ENCODE data around the gene CASK.
A peak's percentile ranks its signal among the peaks of the same experiment; 100 is the strongest.

The CASK gene

DNA sequence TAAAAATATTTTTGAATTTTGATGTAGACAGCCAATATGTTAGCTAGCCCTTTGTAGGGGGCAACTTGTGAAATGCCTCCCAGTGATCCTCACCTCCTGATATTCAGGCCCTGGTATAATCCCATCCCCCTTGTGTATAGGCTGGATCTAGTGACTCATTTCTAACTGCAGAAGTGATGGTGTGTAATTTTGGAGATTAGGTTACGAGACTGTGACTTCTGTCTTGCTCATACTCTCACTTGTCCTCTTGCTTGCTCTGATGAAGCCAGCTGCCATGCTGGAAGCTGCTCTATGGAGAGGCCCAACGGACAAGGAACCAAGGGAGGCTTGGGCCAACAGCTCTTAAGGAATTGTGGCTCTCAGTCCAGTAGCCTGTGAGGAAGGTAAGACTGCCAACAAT lies 137.7 kb downstream of the CASK start:
- Histone ChIP-seq H3K4me1 (ENCODE audit: control insufficient read depth, insufficient read depth, low read length) (no peaks in the 10 kb centered on the region), H3K27ac (ENCODE audit: low read depth, low read length) (no peak overlapping the region), H3K9me3 (ENCODE audit: control insufficient read depth, insufficient read depth, low read depth, low read length) (no peaks in the 10 kb centered on the region), H3K9ac (ENCODE audit: low read length) (no peak overlapping the region), H3K4me3 (ENCODE audit: low read depth, low read length) (no peak overlapping the region), H3K27me3 (ENCODE audit: control insufficient read depth, insufficient read depth, low read length) (no peaks in the 10 kb centered on the region), H3K36me3 (ENCODE audit: control insufficient read depth, insufficient read depth, low read length) (peaks cover 11% of the 10 kb centered on the region)

DNA sequence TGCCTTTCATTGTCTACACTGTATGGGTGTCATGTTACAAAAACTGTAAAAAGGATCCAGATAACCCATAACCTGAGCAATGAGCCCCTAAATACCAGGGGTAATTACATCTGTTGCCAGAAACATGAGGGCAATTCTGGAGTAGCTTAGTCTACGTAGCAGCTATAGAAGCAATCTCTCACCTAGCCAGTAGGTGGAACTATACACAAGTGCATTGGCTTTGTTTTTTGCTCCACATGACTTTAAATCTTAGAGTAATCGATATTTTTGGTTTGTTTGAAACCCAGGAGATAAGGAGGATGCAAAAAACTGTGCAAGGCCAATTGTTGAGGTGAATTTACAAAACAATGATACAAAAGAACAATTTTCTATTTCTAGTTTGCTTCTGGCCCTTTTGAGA lies 141.9 kb downstream of the CASK start:
- H3K27me3 ChIP-seq (ENCODE audit: control insufficient read depth, insufficient read depth, low read length): no peaks in the 10 kb centered on the region

DNA sequence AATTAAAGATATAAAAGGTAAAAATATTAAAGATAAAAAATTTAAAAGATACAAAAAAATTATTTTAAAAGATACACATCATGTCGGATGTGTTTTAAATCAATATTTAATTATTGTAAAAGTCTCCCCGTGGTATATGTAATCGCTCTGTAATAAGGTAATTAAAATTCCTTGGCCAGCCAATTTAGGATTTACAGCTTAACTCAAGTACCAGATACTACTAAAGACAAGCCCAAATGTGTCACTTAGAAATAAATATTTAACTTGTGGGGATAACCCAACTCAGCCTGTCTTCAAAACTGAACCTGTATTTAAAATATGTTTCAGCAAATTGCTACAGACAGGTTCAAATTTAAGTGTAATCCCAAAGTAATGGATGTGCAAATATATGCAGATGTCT lies 143.4 kb downstream of the CASK start:
- no peak overlapping the region for H3K9ac ChIP-seq (ENCODE audit: low read length)
- H3K27me3 ChIP-seq (ENCODE audit: control insufficient read depth, insufficient read depth, low read length): no peaks in the 10 kb centered on the region
- no peak overlapping the region for H3K4me3 ChIP-seq (ENCODE audit: low read depth, low read length)
- no peak overlapping the region for H3K27ac ChIP-seq (ENCODE audit: low read depth, low read length)
- no peaks in the 10 kb centered on the region for H3K4me1 ChIP-seq (ENCODE audit: control insufficient read depth, insufficient read depth, low read length)
- H3K9me3 ChIP-seq (ENCODE audit: control insufficient read depth, insufficient read depth, low read depth, low read length): 0 out of 2 replicates have a peak, but pooled peaks cover 3% of the 10 kb centered on the region
- H3K36me3 ChIP-seq (ENCODE audit: control insufficient read depth, insufficient read depth, low read length): no peaks in the 10 kb centered on the region

More for the DNA sequence above, 141.9 kb downstream of the CASK start:
- no peak overlapping the region for H3K27ac ChIP-seq (ENCODE audit: low read depth, low read length)
- no peak overlapping the region for H3K4me3 ChIP-seq (ENCODE audit: low read depth, low read length)
- H3K4me1 ChIP-seq (ENCODE audit: control insufficient read depth, insufficient read depth, low read length): no peaks in the 10 kb centered on the region
- no peak overlapping the region for H3K9ac ChIP-seq (ENCODE audit: low read length)
- H3K36me3 ChIP-seq (ENCODE audit: control insufficient read depth, insufficient read depth, low read length): peaks cover 10% of the 10 kb centered on the region
- 0 out of 2 replicates have a peak, but pooled peaks cover under 1% of the 10 kb centered on the region for H3K9me3 ChIP-seq (ENCODE audit: control insufficient read depth, insufficient read depth, low read depth, low read length)

DNA sequence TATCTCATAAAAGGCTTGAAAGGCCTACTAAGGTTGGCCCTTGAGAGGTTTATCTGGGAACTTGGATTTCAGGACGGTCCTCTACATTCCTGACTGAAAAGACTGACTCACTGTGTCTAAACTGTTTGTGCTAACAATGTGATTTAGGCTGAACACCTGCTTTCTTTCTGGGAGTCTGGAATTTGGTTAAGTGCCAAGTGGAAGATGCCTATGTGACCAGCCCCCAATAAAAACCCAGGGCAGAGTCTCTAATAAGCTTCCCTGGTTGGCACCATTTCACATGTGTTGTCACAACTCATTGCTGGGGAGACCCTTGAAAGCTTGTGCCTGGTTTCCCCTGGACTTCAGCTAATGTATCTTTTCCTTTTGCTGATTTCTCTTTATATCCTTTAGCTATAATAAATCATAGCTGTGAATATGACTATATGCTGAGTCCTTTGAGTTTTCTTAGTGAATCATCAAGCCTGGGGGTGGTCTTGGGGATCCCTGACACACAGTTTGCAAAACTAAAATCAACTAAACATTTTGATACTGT lies 144.3 kb downstream of the CASK start:
- Histone ChIP-seq H3K27ac (ENCODE audit: low read depth, low read length) (no peak overlapping the region), H3K4me3 (ENCODE audit: low read depth, low read length) (no peak overlapping the region)

DNA sequence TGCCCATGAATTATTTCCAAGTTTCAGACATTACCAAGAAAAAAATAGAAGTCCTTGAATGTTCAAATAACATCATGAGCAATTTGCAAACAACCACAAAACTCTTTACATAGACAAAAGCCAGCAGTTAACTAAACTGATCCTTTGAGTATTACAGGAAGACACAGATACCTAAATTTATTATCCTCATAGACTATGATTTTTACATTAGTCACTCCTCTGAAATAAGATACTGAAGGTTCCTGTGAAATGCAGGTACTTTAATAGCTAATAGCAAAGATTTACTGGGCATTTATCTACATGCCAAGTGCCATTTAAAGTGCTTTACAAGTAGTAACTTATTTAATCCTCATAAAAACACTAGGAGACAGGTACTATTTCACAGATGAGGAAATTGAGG lies 161.7 kb downstream of the CASK start:
- H3K4me1 ChIP-seq (ENCODE audit: control insufficient read depth, insufficient read depth, low read length): peaks cover 9% of the 10 kb centered on the region
- H3K27me3 ChIP-seq (ENCODE audit: control insufficient read depth, insufficient read depth, low read length): no peaks in the 10 kb centered on the region
- no peak overlapping the region for H3K9ac ChIP-seq (ENCODE audit: low read length)
- H3K27ac ChIP-seq (ENCODE audit: low read depth, low read length): no peak overlapping the region
- H3K9me3 ChIP-seq (ENCODE audit: control insufficient read depth, insufficient read depth, low read depth, low read length): no peaks in the 10 kb centered on the region
- no peak overlapping the region for H3K4me3 ChIP-seq (ENCODE audit: low read depth, low read length)
- no peaks in the 10 kb centered on the region for H3K36me3 ChIP-seq (ENCODE audit: control insufficient read depth, insufficient read depth, low read length)

More for the DNA sequence above, 144.3 kb downstream of the CASK start:
- no peaks in the 10 kb centered on the region for H3K36me3 ChIP-seq (ENCODE audit: control insufficient read depth, insufficient read depth, low read length)
- H3K9me3 ChIP-seq (ENCODE audit: control insufficient read depth, insufficient read depth, low read depth, low read length): 0 out of 2 replicates have a peak, but pooled peaks cover 3% of the 10 kb centered on the region
- no peak overlapping the region for H3K9ac ChIP-seq (ENCODE audit: low read length)
- H3K4me1 ChIP-seq (ENCODE audit: control insufficient read depth, insufficient read depth, low read length): no peaks in the 10 kb centered on the region
- H3K27me3 ChIP-seq (ENCODE audit: control insufficient read depth, insufficient read depth, low read length): no peaks in the 10 kb centered on the region

DNA sequence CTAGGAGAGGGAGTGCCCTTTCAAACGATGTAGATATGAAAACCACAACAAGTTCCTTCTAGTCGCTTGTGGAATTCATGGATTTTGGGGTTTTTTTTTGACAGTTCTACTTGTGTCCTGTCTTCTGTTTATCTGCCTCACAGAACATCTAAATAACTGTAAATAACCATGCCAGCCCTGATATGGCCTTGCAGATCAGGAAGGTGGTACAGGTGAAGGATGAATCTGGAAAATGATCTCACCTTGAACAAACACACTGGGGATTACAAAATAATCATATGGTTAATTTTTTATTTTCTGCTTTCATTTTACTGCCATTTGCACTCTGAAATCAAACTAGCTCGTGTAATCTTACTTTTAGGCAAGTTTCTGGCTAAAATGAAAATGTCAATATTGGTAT lies 162.2 kb downstream of the CASK start:
- Histone ChIP-seq H3K36me3 (ENCODE audit: control insufficient read depth, insufficient read depth, low read length) (no peaks in the 10 kb centered on the region), H3K4me3 (ENCODE audit: low read depth, low read length) (no peak overlapping the region), H3K9me3 (ENCODE audit: control insufficient read depth, insufficient read depth, low read depth, low read length) (no peaks in the 10 kb centered on the region), H3K27me3 (ENCODE audit: control insufficient read depth, insufficient read depth, low read length) (no peaks in the 10 kb centered on the region), H3K4me1 (ENCODE audit: control insufficient read depth, insufficient read depth, low read length) (peaks cover 9% of the 10 kb centered on the region), H3K9ac (ENCODE audit: low read length) (no peak overlapping the region), H3K27ac (ENCODE audit: low read depth, low read length) (no peak overlapping the region)

DNA sequence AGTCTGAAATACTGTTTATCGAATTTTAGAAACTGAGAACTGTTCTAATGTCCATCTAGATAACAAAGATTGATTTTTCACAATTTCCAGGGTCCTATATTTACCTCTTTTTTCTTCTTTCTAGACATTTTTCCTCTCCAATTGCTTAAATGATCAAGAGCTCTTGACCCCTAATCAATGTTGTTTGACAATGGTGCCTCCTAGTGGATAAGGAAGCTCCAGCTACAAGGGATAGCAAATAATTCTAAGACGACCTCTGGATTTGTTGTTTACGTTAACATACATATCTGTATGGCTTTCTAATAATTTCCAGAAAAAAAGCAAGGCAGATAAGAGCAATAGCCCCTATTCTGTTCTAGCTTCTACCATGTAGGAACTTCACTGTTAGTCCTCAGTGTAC lies 163.5 kb downstream of the CASK start:
- H3K4me3 ChIP-seq (ENCODE audit: low read depth, low read length): no peak overlapping the region
- peaks cover 9% of the 10 kb centered on the region for H3K4me1 ChIP-seq (ENCODE audit: control insufficient read depth, insufficient read depth, low read length)
- no peak overlapping the region for H3K9ac ChIP-seq (ENCODE audit: low read length)
- H3K9me3 ChIP-seq (ENCODE audit: control insufficient read depth, insufficient read depth, low read depth, low read length): no peaks in the 10 kb centered on the region
- no peaks in the 10 kb centered on the region for H3K36me3 ChIP-seq (ENCODE audit: control insufficient read depth, insufficient read depth, low read length)
- H3K27ac ChIP-seq (ENCODE audit: low read depth, low read length): no peak overlapping the region
- H3K27me3 ChIP-seq (ENCODE audit: control insufficient read depth, insufficient read depth, low read length): no peaks in the 10 kb centered on the region

DNA sequence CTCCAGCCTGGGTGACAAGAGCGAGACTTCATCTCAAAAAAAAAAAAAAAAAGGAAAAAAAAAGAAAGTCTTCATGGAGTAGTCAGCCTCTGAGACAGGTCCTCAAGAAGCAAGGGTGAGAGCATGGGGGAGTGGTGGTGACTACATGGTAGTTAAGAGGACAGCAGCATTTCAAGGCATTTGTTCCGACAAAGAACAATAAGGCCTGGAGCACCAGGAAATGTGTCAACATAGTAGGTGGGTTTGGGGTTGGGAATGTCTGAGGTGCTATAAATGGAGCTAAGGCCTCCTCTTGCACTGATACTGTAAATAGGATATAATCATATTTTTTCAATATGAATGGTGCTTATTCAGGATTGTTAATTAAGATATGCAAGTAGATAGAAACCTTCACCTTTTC lies 165.0 kb downstream of the CASK start:
- Histone ChIP-seq H3K4me1 (ENCODE audit: control insufficient read depth, insufficient read depth, low read length) (peaks cover 9% of the 10 kb centered on the region), H3K27ac (ENCODE audit: low read depth, low read length) (no peak overlapping the region), H3K27me3 (ENCODE audit: control insufficient read depth, insufficient read depth, low read length) (no peaks in the 10 kb centered on the region), H3K36me3 (ENCODE audit: control insufficient read depth, insufficient read depth, low read length) (no peaks in the 10 kb centered on the region), H3K9me3 (ENCODE audit: control insufficient read depth, insufficient read depth, low read depth, low read length) (no peaks in the 10 kb centered on the region), H3K4me3 (ENCODE audit: low read depth, low read length) (no peak overlapping the region), H3K9ac (ENCODE audit: low read length) (no peak overlapping the region)

DNA sequence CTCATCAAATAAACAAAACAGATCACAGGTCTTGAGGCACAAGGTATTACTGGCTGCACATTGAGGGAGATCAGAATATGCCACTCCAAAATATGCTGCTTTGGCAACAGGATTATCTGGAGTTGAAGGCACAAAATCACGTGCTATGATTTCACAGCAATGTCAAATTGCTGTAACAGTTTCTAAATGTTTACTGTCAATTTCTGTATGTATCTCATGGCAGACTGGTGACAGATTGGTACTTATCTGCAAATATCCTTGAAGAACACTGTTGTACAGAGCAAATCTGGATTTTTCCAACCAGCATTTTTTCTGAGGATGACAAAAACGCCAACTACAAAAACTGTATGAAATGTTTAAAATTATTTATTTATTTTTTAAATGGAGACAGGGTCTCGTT lies 172.6 kb downstream of the CASK start:
- no peaks in the 10 kb centered on the region for H3K27me3 ChIP-seq (ENCODE audit: control insufficient read depth, insufficient read depth, low read length)
- H3K27ac ChIP-seq (ENCODE audit: low read depth, low read length): no peak overlapping the region
- H3K9ac ChIP-seq (ENCODE audit: low read length): no peak overlapping the region
- H3K4me1 ChIP-seq (ENCODE audit: control insufficient read depth, insufficient read depth, low read length): no peaks in the 10 kb centered on the region
- H3K9me3 ChIP-seq (ENCODE audit: control insufficient read depth, insufficient read depth, low read depth, low read length): no peaks in the 10 kb centered on the region
- H3K36me3 ChIP-seq (ENCODE audit: control insufficient read depth, insufficient read depth, low read length): no peaks in the 10 kb centered on the region
- no peak overlapping the region for H3K4me3 ChIP-seq (ENCODE audit: low read depth, low read length)

DNA sequence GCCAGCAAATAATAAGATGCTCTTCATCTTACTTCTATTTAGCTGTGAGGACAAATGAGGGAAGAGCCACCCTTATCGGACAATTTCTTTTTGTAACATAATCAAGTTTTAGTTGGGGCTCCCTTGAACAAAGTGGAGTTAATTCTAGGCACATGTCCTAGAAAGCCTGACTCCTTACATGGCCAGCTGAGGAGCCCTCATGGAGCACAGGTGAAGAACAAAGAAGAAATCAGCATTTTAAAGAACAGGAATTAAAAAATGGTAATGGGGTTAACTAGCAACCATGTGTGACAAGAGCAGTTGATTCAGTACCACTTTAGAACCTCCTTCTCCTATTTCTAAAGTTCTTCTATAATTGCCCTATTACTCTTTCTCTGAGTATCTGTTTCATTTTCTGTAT lies 183.5 kb downstream of the CASK start:
- Histone ChIP-seq H3K36me3 (ENCODE audit: control insufficient read depth, insufficient read depth, low read length) (no peaks in the 10 kb centered on the region; the same call in 1 of the 2 replicates), H3K9me3 (ENCODE audit: control insufficient read depth, insufficient read depth, low read depth, low read length) (no peaks in the 10 kb centered on the region), H3K9ac (ENCODE audit: low read length) (no peak overlapping the region), H3K27me3 (ENCODE audit: control insufficient read depth, insufficient read depth, low read length) (no peaks in the 10 kb centered on the region), H3K4me3 (ENCODE audit: low read depth, low read length) (no peak overlapping the region), H3K27ac (ENCODE audit: low read depth, low read length) (peak overlapping the region; percentile 75), H3K4me1 (ENCODE audit: control insufficient read depth, insufficient read depth, low read length) (peaks cover 20% of the 10 kb centered on the region)

DNA sequence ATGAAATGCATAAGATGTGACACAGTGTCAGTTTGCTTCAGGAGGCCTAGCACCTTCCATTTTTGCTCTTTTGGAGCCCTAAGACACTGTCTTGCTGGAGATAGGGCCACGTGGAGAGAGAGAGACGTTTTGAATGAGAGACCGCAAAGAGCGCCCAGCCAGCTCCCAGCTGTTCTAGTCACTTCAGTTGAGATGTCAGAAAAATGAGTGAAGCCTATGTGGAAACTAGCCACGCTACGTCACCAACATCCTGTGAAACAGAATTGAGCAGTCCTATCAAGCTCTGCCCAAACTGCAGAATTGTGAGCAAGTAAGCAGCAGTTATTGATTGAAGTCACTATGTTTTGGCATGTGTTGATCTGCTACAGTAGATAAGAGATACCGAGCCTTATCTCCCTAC lies 186.3 kb downstream of the CASK start:
- Histone ChIP-seq H3K4me1 (ENCODE audit: control insufficient read depth, insufficient read depth, low read length) (peaks cover 20% of the 10 kb centered on the region), H3K36me3 (ENCODE audit: control insufficient read depth, insufficient read depth, low read length) (no peaks in the 10 kb centered on the region), H3K27me3 (ENCODE audit: control insufficient read depth, insufficient read depth, low read length) (no peaks in the 10 kb centered on the region), H3K9me3 (ENCODE audit: control insufficient read depth, insufficient read depth, low read depth, low read length) (no peaks in the 10 kb centered on the region), H3K9ac (ENCODE audit: low read length) (no peak overlapping the region), H3K4me3 (ENCODE audit: low read depth, low read length) (no peak overlapping the region), H3K27ac (ENCODE audit: low read depth, low read length) (no peak overlapping the region)

DNA sequence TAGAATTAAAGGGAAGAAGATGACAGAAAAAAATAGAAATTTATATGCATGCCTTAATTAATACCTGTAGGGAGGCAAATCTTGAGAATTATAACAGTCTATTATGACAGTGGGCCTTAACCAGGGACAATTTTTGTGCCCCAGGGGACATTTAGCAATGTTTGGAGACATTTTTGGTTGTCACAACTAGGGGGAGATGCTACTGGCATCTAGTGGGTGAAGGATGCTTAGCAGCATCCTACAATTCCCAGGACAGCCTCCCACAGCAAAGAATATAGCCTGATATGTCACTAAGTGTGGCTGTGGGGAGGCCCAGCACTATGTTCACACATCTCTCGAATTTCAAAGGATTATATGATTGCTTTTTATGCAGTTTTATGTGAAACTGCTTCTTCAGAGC lies 188.8 kb downstream of the CASK start:
- no peaks in the 10 kb centered on the region for H3K27me3 ChIP-seq (ENCODE audit: control insufficient read depth, insufficient read depth, low read length)
- no peak overlapping the region for H3K4me3 ChIP-seq (ENCODE audit: low read depth, low read length)
- peaks cover 6% of the 10 kb centered on the region for H3K4me1 ChIP-seq (ENCODE audit: control insufficient read depth, insufficient read depth, low read length)
- no peak overlapping the region for H3K9ac ChIP-seq (ENCODE audit: low read length)
- no peaks in the 10 kb centered on the region for H3K9me3 ChIP-seq (ENCODE audit: control insufficient read depth, insufficient read depth, low read depth, low read length)
- H3K36me3 ChIP-seq (ENCODE audit: control insufficient read depth, insufficient read depth, low read length): no peaks in the 10 kb centered on the region
- no peak overlapping the region for H3K27ac ChIP-seq (ENCODE audit: low read depth, low read length)

Data from HUES6 (cell line).